GM20000 (cell line): ENCODE results near the gene BRI3.

Source experiments
- DNase-seq: peaks from one replicate; pipeline ENCODE4 v3.0.0; 2012; ENCODE audit warnings: low spot score
- TF ChIP-seq, protein P1 (sequence below): IDR thresholded peaks from 2 replicates; pipeline ENCODE4 v1.5.1; 2012; ENCODE audit warnings: mild to moderate bottlenecking, control low read depth; ENCODE audit errors: extremely low read depth, missing control alignments

BRI3 gene

DNA sequence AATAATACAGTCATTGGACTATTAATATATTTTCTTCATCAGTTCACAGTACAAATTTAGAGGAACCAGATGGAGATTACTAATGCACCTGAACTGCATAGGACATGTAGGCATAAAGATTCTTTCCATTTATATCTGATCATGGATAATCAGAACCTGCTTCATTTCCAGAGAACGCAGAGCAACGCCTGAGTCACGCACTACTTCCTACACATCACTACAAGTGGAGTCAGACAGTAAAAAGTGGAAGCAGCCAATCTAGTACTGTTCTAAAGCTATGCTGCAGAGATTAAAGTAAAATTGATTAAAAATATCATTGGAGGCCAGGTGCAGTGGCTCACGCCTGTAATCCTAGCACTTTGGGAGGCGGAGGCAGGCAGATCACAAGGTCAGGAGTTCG, 43.3 kb downstream of the BRI3 start:
- TF ChIP-seq, protein P1, sequence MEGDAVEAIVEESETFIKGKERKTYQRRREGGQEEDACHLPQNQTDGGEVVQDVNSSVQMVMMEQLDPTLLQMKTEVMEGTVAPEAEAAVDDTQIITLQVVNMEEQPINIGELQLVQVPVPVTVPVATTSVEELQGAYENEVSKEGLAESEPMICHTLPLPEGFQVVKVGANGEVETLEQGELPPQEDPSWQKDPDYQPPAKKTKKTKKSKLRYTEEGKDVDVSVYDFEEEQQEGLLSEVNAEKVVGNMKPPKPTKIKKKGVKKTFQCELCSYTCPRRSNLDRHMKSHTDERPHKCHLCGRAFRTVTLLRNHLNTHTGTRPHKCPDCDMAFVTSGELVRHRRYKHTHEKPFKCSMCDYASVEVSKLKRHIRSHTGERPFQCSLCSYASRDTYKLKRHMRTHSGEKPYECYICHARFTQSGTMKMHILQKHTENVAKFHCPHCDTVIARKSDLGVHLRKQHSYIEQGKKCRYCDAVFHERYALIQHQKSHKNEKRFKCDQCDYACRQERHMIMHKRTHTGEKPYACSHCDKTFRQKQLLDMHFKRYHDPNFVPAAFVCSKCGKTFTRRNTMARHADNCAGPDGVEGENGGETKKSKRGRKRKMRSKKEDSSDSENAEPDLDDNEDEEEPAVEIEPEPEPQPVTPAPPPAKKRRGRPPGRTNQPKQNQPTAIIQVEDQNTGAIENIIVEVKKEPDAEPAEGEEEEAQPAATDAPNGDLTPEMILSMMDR: no peak
- DNase-seq: no peak

DNA sequence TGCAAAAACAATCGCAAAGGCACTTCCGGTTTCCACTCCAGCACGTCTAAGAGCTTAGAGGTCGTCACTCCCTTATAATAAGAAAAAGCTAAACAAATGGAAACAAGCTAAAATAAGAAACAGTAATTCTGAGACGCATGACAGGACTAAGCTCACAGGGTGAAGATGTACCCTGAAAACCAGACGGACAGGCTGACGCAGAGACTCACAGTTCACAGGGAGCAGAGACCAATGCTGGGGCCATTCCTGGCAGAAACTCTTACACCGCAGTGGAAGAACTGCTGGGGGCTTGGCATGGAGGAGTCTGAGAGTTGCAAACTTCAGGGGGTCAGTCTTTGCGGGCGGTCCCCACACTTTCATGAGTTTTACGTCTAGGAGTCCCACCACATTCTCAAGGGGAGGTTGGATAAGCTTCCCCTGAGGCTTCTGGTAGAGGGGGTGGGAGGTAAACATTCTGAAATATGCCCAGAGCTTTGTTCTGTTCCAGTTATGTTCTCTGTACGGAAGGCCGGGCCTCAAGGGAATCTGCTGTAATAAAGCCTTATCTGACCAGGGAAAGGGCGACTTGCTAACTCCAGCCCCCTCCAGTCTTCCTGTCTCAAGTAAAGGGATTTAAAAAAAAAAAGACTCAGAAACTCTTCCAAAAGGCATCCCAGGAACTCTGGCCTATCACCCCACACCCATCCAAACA, 47.8 kb downstream of the BRI3 start:
- TF ChIP-seq, protein P1: no peak
- no peak for DNase-seq

DNA sequence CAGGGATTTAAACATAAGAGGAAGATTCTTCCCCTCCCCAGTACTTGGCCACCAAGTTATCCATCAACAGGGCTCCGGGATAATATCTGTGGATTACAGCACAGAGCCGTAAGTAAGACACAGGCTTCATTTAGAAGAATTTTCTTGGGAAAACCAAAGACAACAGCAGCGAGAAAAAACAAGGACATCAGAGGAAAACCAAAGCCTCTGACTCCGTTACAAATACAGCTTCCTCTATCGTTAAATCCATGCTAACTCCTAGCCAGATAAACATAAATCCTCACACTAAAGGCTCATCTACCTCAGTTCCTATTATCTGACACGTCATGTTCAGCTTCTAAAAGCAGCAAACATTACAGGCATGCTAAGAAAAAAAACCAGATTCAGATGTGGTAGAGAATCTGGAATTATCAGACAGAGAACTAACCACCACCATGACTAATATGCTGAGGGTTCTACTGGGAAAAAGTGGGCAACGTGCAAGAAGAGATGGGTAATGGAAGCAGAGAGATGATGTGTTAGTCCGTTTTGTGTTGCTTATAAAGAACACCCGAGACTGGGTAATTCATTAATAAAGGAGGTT, 48.4 kb downstream of the BRI3 start:
- TF ChIP-seq, protein P1: no peak
- no peak for DNase-seq

DNA sequence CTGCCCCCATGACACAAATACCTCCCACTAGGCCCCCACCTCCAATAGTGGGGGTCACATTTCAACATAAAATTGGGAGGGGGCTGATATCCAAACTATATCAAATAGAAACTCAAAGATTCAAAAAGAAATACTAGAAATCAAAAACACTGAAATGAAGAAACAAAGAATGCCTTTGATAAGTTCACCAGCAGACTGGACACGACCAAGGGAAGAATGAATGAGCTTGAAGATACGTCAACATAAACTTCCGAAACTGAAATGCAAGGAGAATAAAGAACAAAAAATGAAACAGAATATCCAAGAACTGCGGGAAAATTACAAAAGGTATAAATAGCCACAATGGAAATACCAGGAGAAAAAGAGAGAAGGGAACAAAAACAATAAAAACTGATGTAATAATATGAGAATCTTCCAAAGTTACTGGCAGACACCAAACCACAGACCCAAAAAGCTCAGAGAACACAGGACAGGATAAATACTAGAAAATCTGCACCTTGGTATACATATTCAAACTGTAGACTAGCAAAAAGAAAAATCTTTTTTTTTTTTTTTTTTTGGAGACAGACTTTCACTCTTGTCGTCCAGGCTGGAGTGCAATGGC, 49.5 kb downstream of the BRI3 start:
- DNase-seq: no peak
- TF ChIP-seq, protein P1: no peak

DNA sequence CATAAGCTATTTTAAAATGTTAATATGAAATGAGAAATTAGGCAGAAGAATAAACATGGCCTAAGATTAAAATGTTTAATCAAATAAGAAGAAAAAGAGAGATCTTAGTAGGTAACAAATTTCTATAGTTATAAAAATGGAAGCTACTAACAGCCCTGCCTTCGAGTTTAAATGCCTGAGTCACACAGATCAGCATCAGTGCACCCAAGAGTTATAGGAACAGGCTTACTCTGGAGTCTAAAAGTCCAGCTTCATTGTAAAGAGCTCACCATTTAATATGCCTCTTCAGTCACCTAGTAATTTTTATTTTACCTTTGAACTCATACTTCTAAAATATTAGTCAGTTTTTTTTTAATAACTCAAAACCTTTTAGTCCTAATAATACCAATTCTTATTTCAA, 52.6 kb downstream of the BRI3 start:
- TF ChIP-seq, protein P1: no peak
- DNase-seq: no peak

DNA sequence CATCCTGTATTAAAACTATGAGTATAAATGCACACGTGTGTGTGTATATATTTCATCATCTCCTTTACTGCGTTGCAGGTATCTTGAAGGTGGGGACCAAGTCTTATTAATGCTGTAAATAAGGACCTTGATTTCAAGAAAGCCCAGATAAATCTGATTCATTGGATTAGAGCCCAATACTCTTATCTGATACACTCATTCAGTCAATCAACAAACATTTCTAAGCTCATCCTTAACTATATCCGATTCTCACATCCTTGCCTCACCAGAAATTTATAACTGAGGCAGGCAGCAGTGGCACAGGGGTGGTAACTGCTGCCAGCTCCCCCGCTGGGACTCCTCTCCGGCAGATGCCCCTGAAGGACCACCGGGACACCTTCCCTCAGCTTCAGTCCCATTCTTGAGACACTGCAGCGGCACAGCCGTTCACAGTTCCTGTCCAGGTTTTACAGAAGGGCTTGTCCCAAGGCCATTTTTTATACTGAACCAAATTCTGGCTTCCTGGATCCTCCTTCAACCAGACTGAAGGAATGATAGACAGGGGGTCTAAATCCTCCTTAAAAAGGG, 54.0 kb downstream of the BRI3 start:
- DNase-seq: no peak

More for the DNA sequence above, 54.0 kb downstream of the BRI3 start:
- TF ChIP-seq, protein P1: no peak
